HepG2 (cell line): Measurements from ENCODE around the gene NBPF1. TPM values are rescaled to one million over a fixed set of nuclear protein-coding genes. Genes with fewer than 3 reads are reported as not detected.

ENCODE experiments used
- ASH2L ChIP-seq: fragments of 300-600, 200-600 bp; sonication (generic); IDR thresholded peaks from 2 replicates; pipeline ENCODE4 v1.7.0; 2017; ENCODE audit warnings: low read depth, mild to moderate bottlenecking, moderate library complexity, mixed read lengths, low read length; ENCODE audit not compliant: insufficient read length
- ATAD3A ChIP-seq: sonication (generic); formaldehyde crosslinking; IDR thresholded peaks from 2 replicates; pipeline ENCODE4 v1.4.0; 2020; ENCODE audit warnings: missing genetic modification reagents
- DDIT3 ChIP-seq: sonication (generic); formaldehyde crosslinking; IDR thresholded peaks from 2 replicates; pipeline ENCODE4 v1.4.0; 2020; ENCODE audit warnings: mild to moderate bottlenecking, missing genetic modification reagents
- DPF2 ChIP-seq: sonication (generic); formaldehyde crosslinking; IDR thresholded peaks from 2 replicates; pipeline ENCODE4 v1.4.0; 2020; ENCODE audit warnings: mild to moderate bottlenecking, low read depth, missing genetic modification reagents, borderline replicate concordance
- ETV5 ChIP-seq: IDR thresholded peaks from 2 replicates; pipeline ENCODE4 v1.6.1; 2018; ENCODE audit warnings: missing biosample characterization, missing genetic modification reagents, inconsistent platforms, borderline replicate concordance
- GLI4 ChIP-seq: sonication (generic); formaldehyde crosslinking; IDR thresholded peaks from 2 replicates; pipeline ENCODE4 v1.5.1; 2020; ENCODE audit warnings: missing genetic modification reagents, mild to moderate bottlenecking, moderate library complexity, borderline replicate concordance
- HHEX ChIP-seq: IDR thresholded peaks from 2 replicates; pipeline ENCODE4 v1.6.1; 2016; ENCODE audit warnings: control low read depth
- KLF9 ChIP-seq: IDR thresholded peaks from 2 replicates; pipeline ENCODE4 v1.6.1; 2016; ENCODE audit warnings: low read depth
- KMT2A ChIP-seq: sonication (generic); formaldehyde crosslinking; IDR thresholded peaks from 2 replicates; pipeline ENCODE4 v1.4.0; 2020; ENCODE audit warnings: missing genetic modification reagents
- NFIC ChIP-seq: IDR thresholded peaks from 2 replicates; pipeline ENCODE4 v1.6.1; 2012; ENCODE audit warnings: mild to moderate bottlenecking, low read length, inconsistent platforms
- SETDB1 ChIP-seq: sonication (generic); formaldehyde crosslinking; IDR thresholded peaks from 2 replicates; pipeline ENCODE4 v1.5.1; 2020; ENCODE audit warnings: missing genetic modification reagents, mild to moderate bottlenecking, borderline replicate concordance
- SNAPC5 ChIP-seq: sonication (generic); formaldehyde crosslinking; IDR thresholded peaks from 2 replicates; pipeline ENCODE4 v1.8.1; 2023; ENCODE audit warnings: mild to moderate bottlenecking, missing genetic modification reagents, borderline replicate concordance
- SYNCRIP ChIP-seq: fragments of 200-400 bp; formaldehyde crosslinking; IDR thresholded peaks from 2 replicates; pipeline ENCODE4 v1.6.1; 2018; ENCODE audit warnings: mild to moderate bottlenecking, low read depth, low read length; ENCODE audit not compliant: insufficient read depth
- THAP8 ChIP-seq: sonication (generic); formaldehyde crosslinking; IDR thresholded peaks from 2 replicates; pipeline ENCODE4 v1.5.1; 2020; ENCODE audit warnings: missing genetic modification reagents, mild to moderate bottlenecking, borderline replicate concordance
- ZNF138 ChIP-seq: sonication (generic); formaldehyde crosslinking; IDR thresholded peaks from 2 replicates; pipeline ENCODE4 v1.5.0; 2020; ENCODE audit warnings: mild to moderate bottlenecking, low read depth, missing genetic modification reagents
- ZNF260 ChIP-seq: sonication (generic); formaldehyde crosslinking; IDR thresholded peaks from 2 replicates; pipeline ENCODE4 v1.4.0; 2020; ENCODE audit warnings: missing genetic modification reagents, low read depth, mild to moderate bottlenecking, borderline replicate concordance
- ZNF34 ChIP-seq: sonication (generic); formaldehyde crosslinking; IDR thresholded peaks from 2 replicates; pipeline ENCODE4 v1.4.0; 2020; ENCODE audit warnings: mild to moderate bottlenecking, missing genetic modification reagents, borderline replicate concordance
- ZNF431 ChIP-seq: sonication (generic); formaldehyde crosslinking; IDR thresholded peaks from 2 replicates; pipeline ENCODE4 v1.9.0; 2022; ENCODE audit warnings: missing genetic modification reagents, low read depth, mild to moderate bottlenecking, borderline replicate concordance
- ZNF576 ChIP-seq: sonication (generic); formaldehyde crosslinking; IDR thresholded peaks from 2 replicates; pipeline ENCODE4 v1.4.0; 2020; ENCODE audit warnings: mild to moderate bottlenecking, missing genetic modification reagents
- ZNF776 ChIP-seq: sonication (generic); formaldehyde crosslinking; IDR thresholded peaks from 2 replicates; pipeline ENCODE4 v1.4.0; 2020; ENCODE audit warnings: mild to moderate bottlenecking, missing genetic modification reagents
- ZNF790 ChIP-seq: sonication (generic); formaldehyde crosslinking; IDR thresholded peaks from 2 replicates; pipeline ENCODE4 v1.8.0; 2022; ENCODE audit warnings: missing genetic modification reagents, mild to moderate bottlenecking, borderline replicate concordance
- ZSCAN21 ChIP-seq: sonication (generic); formaldehyde crosslinking; IDR thresholded peaks from 2 replicates; pipeline ENCODE4 v1.8.0; 2022; ENCODE audit warnings: mild to moderate bottlenecking, missing genetic modification reagents, moderate library complexity, borderline replicate concordance
- ZSCAN29 ChIP-seq: sonication (generic); formaldehyde crosslinking; conservative IDR thresholded peaks from 2 replicates; pipeline ENCODE4 v1.4.0; 2020; ENCODE audit warnings: mild to moderate bottlenecking, missing genetic modification reagents
- ZSCAN9 ChIP-seq: IDR thresholded peaks from 2 replicates; pipeline ENCODE4 v1.6.1; 2016; ENCODE audit warnings: borderline replicate concordance
- polyA plus RNA-seq, 8 experiments: library from polyadenylated mRNA; depleted of rRNA in 3 of 8; stranded (reverse) in 7 of 8; unstranded in 1 of 8; fragments of >200 nt; fragmentation: Illumina TruSeq in 4 of 8; extraction: Trizol in 4 of 8; gene quantifications; 2 replicates each; pipeline versions ENCODE4 v1.2.1 to v1.2.3, GENCODE V29; 2011 to 2016; ENCODE audit warnings: low read depth in 4 of 8, missing spikeins in 1 of 8, mixed read lengths in 1 of 8; ENCODE audit not compliant: insufficient read depth in 1 of 8
- total RNA-seq, 5 experiments: library from RNA; depleted of rRNA; stranded (reverse); fragments of >200 nt; fragmentation: Illumina TruSeq; extraction: Trizol; gene quantifications; 2 replicates each; pipeline ENCODE4 v1.2.3, GENCODE V29; 2016; ENCODE audit warnings: low read depth in 1 of 5
- TF ChIP-seq, protein P1 (sequence below): sonication (generic); formaldehyde crosslinking; IDR thresholded peaks from 2 replicates; pipeline ENCODE4 v1.4.0; 2020; ENCODE audit warnings: low read depth, mild to moderate bottlenecking, missing genetic modification reagents
- TF ChIP-seq, protein P2 (sequence below): sonication (generic); formaldehyde crosslinking; IDR thresholded peaks from 2 replicates; pipeline ENCODE4 v1.4.0; 2020; ENCODE audit warnings: mild to moderate bottlenecking, low read depth, missing genetic modification reagents

Gene NBPF1
- total and polyA plus RNA-seq, 2 of the 13 experiments (the other 11 are each of a cell fraction or from before 2014, with no cell fraction given): 30.3 to 35.6 TPM

GRCh38 chr1:16613185-16614147, at the start of gene NBPF1 (continued):
- TF ChIP-seq ASH2L (peak; percentile 95), ZNF790 (CRISPR knock-in tag) (peak; percentile 98), GLI4 (CRISPR knock-in tag) (peak; percentile 99), SETDB1 (CRISPR knock-in tag) (no peak), ZNF260 (CRISPR knock-in tag) (peak; percentile 14; the same call in 1 of the 2 replicates), ZSCAN21 (peak; percentile 96), THAP8 (CRISPR knock-in tag) (no peak), DDIT3 (peak; percentile 85; the same call in 1 of the 2 replicates), KMT2A (CRISPR knock-in tag) (peak; percentile 99), NFIC (no peak), KLF9 (CRISPR knock-in tag) (peak; percentile 100), ZSCAN9 (CRISPR knock-in tag) (peak; percentile 94), ATAD3A (CRISPR knock-in tag) (peak; percentile 95), SNAPC5 (peak; percentile 98), ZNF138 (CRISPR knock-in tag) (peak; percentile 98; the same call in 1 of the 2 replicates), DPF2 (peak; percentile 70), ETV5 (peak; percentile 43), ZNF776 (CRISPR knock-in tag) (peak; percentile 100), ZSCAN29 (CRISPR knock-in tag) (peak; percentile 98), ZNF34 (CRISPR knock-in tag) (peak; percentile 99), ZNF576 (CRISPR knock-in tag) (peak; percentile 85; the same call in 1 of the 2 replicates), SYNCRIP (no peak), ZNF431 (CRISPR knock-in tag) (no peak), HHEX (peak; percentile 59; the same call in 1 of the 2 replicates)
- TF ChIP-seq, protein P1, sequence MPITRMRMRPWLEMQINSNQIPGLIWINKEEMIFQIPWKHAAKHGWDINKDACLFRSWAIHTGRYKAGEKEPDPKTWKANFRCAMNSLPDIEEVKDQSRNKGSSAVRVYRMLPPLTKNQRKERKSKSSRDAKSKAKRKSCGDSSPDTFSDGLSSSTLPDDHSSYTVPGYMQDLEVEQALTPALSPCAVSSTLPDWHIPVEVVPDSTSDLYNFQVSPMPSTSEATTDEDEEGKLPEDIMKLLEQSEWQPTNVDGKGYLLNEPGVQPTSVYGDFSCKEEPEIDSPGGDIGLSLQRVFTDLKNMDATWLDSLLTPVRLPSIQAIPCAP (CRISPR knock-in tag): peak; percentile 86
- TF ChIP-seq, protein P2, sequence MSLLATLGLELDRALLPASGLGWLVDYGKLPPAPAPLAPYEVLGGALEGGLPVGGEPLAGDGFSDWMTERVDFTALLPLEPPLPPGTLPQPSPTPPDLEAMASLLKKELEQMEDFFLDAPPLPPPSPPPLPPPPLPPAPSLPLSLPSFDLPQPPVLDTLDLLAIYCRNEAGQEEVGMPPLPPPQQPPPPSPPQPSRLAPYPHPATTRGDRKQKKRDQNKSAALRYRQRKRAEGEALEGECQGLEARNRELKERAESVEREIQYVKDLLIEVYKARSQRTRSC (CRISPR knock-in tag): peak; percentile 99
